GM12878 (cell line): ENCODE data around the gene PFKFB3. TPM values are rescaled to one million over a fixed set of nuclear protein-coding genes. Genes with fewer than 3 reads are reported as not detected.

Experiments used
- BHLHE40 ChIP-seq, 2 experiments: fragments of 450-650 bp in 1 of 2; IDR thresholded peaks; 2 replicates each; pipeline ENCODE4 v1.6.1; 2011 to 2017; ENCODE audit warnings: low read depth in 2 of 2, borderline replicate concordance in 1 of 2, improper control_type of control experiment in 1 of 2, low read length in 1 of 2, mild to moderate bottlenecking in 1 of 2
- CHD2 ChIP-seq: IDR thresholded peaks from 2 replicates; pipeline ENCODE4 v1.6.1; 2011; ENCODE audit warnings: low read depth, low read length, improper control_type of control experiment, borderline replicate concordance
- IKZF2 ChIP-seq, 2 experiments: fragments of 450-650 bp; IDR thresholded peaks; 2 replicates each; pipeline ENCODE4 v1.6.1; 2017; ENCODE audit warnings: mild to moderate bottlenecking in 2 of 2, moderate library complexity in 2 of 2
- KAT2A ChIP-seq: conservative IDR thresholded peaks from 2 replicates; pipeline ENCODE4 v1.6.1; 2011; ENCODE audit warnings: low read depth, low read length; ENCODE audit not compliant: control insufficient read depth
- SMAD5 ChIP-seq: IDR thresholded peaks from 2 replicates; pipeline ENCODE4 v1.6.1; 2016; ENCODE audit warnings: antibody characterized with exemption, low read depth
- SUZ12 ChIP-seq: fragments of 200-600 bp; sonication (generic); IDR thresholded peaks from one replicate; pipeline ENCODE4 v1.6.1; 2018; ENCODE audit warnings: antibody characterized with exemption, mild to moderate bottlenecking; ENCODE audit not compliant: unreplicated experiment
- ZNF217 ChIP-seq: fragments of 450-650 bp; IDR thresholded peaks from 2 replicates; pipeline ENCODE4 v1.6.1; 2017; ENCODE audit warnings: antibody characterized with exemption, mild to moderate bottlenecking
- ZNF622 ChIP-seq: fragments of 450-650 bp; IDR thresholded peaks from 2 replicates; pipeline ENCODE4 v1.6.1; 2017; ENCODE audit warnings: mild to moderate bottlenecking, inconsistent platforms
- polyA plus RNA-seq, 11 experiments: library from polyadenylated mRNA; depleted of rRNA in 4 of 11; unstranded in 6 of 11; stranded (reverse) in 5 of 11; fragments of >200 nt; fragmentation: Nextera tagmentation in 4 of 11; fragmentation: Illumina TruSeq in 1 of 11; extraction: Ambion mirVana in 4 of 11; extraction: Trizol in 1 of 11; gene quantifications; 1 replicate in 1 of 11; 2 replicates in 10 of 11; pipeline versions ENCODE4 v1.2.1 to v1.2.3, GENCODE V29; 2011 to 2016; ENCODE audit warnings: inconsistent platforms in 2 of 11, missing spikeins in 2 of 11, low read depth in 1 of 11
- total RNA-seq, 4 experiments: library from RNA; depleted of rRNA in 3 of 4; stranded (reverse); fragments of >200 nt in 3 of 4; fragmentation: Illumina TruSeq in 1 of 4; extraction: Trizol in 1 of 4; gene quantifications; 2 replicates each; pipeline versions ENCODE4 v1.2.1 to v1.2.3, GENCODE V29; 2013 to 2021
- TF ChIP-seq, protein P1 (sequence below): fragments of 150-350 bp; IDR thresholded peaks from 2 replicates; pipeline ENCODE4 v1.6.1; 2016; ENCODE audit warnings: low read depth, low read length
- TF ChIP-seq, protein P2 (sequence below): fragments of 450-650 bp; IDR thresholded peaks from 2 replicates; pipeline ENCODE4 v1.6.1; 2017; ENCODE audit warnings: antibody characterized with exemption, mild to moderate bottlenecking, moderate library complexity

PFKFB3 gene
- total and polyA plus RNA-seq, 10 of the 15 experiments (the other 5 are each of a cell fraction or from before 2014, with no cell fraction given) = 1.6 to 46.7 (median 13.7) TPM

DNA sequence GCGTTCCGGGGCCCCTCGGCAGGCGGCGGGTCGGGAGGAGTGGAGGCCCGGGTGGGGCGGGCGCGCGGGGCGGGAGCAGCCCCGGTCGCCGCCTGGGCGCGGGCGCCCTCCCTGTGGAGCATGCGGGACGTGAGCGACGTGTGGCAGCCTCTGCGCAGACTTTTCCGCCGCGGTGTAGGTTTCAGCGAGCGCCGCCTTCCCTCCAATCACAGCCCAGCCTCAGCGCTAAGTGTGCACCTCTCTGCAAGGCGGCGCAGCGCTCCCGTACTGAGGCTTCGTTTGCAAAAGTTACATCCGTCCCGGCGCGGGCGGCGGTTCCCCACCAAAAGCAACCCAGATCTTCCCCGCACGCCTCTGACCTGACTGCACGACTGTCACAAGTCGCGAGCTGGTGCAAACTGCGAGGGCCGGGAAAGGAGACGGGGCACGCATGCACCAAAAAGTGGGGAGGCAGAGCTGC is 1.2 kb upstream of the PFKFB3 start (continued):
- TF ChIP-seq KAT2A = no peak
- TF ChIP-seq, protein P1, sequence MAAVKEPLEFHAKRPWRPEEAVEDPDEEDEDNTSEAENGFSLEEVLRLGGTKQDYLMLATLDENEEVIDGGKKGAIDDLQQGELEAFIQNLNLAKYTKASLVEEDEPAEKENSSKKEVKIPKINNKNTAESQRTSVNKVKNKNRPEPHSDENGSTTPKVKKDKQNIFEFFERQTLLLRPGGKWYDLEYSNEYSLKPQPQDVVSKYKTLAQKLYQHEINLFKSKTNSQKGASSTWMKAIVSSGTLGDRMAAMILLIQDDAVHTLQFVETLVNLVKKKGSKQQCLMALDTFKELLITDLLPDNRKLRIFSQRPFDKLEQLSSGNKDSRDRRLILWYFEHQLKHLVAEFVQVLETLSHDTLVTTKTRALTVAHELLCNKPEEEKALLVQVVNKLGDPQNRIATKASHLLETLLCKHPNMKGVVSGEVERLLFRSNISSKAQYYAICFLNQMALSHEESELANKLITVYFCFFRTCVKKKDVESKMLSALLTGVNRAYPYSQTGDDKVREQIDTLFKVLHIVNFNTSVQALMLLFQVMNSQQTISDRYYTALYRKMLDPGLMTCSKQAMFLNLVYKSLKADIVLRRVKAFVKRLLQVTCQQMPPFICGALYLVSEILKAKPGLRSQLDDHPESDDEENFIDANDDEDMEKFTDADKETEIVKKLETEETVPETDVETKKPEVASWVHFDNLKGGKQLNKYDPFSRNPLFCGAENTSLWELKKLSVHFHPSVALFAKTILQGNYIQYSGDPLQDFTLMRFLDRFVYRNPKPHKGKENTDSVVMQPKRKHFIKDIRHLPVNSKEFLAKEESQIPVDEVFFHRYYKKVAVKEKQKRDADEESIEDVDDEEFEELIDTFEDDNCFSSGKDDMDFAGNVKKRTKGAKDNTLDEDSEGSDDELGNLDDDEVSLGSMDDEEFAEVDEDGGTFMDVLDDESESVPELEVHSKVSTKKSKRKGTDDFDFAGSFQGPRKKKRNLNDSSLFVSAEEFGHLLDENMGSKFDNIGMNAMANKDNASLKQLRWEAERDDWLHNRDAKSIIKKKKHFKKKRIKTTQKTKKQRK = no peak
- TF ChIP-seq IKZF2 (IDR thresholded peaks at IDR 0.05) = peak in 1 of 2 experiments; percentile 10; a peak in 2 of 4 replicates
- no peak for TF ChIP-seq SUZ12
- no peak for TF ChIP-seq ZNF217
- TF ChIP-seq, protein P2, sequence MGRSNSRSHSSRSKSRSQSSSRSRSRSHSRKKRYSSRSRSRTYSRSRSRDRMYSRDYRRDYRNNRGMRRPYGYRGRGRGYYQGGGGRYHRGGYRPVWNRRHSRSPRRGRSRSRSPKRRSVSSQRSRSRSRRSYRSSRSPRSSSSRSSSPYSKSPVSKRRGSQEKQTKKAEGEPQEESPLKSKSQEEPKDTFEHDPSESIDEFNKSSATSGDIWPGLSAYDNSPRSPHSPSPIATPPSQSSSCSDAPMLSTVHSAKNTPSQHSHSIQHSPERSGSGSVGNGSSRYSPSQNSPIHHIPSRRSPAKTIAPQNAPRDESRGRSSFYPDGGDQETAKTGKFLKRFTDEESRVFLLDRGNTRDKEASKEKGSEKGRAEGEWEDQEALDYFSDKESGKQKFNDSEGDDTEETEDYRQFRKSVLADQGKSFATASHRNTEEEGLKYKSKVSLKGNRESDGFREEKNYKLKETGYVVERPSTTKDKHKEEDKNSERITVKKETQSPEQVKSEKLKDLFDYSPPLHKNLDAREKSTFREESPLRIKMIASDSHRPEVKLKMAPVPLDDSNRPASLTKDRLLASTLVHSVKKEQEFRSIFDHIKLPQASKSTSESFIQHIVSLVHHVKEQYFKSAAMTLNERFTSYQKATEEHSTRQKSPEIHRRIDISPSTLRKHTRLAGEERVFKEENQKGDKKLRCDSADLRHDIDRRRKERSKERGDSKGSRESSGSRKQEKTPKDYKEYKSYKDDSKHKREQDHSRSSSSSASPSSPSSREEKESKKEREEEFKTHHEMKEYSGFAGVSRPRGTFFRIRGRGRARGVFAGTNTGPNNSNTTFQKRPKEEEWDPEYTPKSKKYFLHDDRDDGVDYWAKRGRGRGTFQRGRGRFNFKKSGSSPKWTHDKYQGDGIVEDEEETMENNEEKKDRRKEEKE = no peak
- peak in 1 of 2 experiments; percentile 79; a peak in 3 of 4 replicates for TF ChIP-seq BHLHE40 (IDR thresholded peaks at IDR 0.05; ENCODE audit: borderline replicate concordance in 1 of 2, low read depth in 2 of 2, low read length in 1 of 2)
- no peak; the same call in 1 of the 2 replicates for TF ChIP-seq CHD2
- no peak for TF ChIP-seq ZNF622
- no peak for TF ChIP-seq SMAD5
